Measurements from ENCODE around the gene EEFSEC.
A peak's percentile ranks its signal among the peaks of the same experiment; 100 is the strongest.

Gene EEFSEC

GRCh38 chr3:128432971-128433836, 279.9 kb downstream of the EEFSEC start:
- DNase-seq = peak in 1 of 3 donors; percentile 20

DNA sequence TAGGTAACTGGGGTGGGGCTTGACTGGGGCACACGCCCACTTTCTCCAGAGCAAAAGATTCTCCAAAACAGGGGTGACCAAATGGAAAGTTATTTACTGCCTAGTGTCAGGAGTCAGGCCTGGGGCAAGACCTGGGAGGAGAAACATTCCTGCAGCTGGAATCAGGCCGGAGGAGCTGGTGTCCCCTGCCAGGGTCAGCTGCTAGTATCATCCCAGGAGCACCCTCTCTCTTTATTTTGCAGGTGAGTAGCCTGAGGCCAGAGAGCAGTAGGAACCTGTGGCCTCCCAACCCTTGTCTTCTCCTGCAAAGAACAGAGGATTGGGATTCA, 280.5 kb downstream of the EEFSEC start:
- no peak for DNase-seq

DNA sequence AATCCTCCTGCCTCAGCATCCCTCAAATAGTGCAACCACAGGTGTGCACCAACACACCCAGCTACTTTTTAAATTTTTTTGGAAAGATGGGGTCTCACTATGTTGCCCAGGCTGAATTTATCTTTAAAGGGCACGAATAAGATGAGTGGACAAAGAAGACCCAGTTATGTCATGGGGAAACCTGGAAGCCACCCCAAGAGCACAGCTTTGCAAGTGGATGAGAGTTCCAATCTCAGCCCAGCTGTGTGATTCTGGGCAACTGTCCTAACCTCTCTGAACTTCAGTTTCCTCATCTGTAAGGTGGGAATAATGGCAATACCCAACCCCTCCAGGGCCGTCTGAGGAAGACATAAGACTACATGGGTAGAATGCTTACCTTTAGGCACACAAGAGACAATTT, 281.2 kb downstream of the EEFSEC start:
- no peak for DNase-seq

GRCh38 chr3:128435058-128435457, 281.8 kb downstream of the EEFSEC start:
- no peak for DNase-seq

DNA sequence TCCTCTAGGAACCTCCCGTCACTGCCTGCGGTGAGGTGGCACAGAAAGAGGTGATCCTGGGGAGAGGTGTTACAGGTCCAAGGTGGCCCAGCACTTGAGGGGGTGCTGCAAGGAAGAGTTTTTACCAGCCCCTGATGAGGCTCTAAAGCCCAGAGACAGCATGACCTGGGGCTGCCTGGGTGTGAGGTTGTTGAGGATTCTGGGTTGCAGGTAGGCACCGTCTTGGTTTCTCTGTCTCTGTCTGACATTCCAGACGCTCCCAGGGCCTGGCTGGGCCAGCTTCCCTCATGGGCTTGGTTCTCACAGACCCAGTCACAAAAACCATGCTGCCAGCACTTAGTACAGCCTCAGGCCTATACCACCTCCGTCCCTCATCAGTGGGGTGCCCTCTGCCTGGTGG, 282.3 kb downstream of the EEFSEC start:
- no peak for DNase-seq

GRCh38 chr3:128436214-128436613, 282.9 kb downstream of the EEFSEC start:
- no peak for DNase-seq

DNA sequence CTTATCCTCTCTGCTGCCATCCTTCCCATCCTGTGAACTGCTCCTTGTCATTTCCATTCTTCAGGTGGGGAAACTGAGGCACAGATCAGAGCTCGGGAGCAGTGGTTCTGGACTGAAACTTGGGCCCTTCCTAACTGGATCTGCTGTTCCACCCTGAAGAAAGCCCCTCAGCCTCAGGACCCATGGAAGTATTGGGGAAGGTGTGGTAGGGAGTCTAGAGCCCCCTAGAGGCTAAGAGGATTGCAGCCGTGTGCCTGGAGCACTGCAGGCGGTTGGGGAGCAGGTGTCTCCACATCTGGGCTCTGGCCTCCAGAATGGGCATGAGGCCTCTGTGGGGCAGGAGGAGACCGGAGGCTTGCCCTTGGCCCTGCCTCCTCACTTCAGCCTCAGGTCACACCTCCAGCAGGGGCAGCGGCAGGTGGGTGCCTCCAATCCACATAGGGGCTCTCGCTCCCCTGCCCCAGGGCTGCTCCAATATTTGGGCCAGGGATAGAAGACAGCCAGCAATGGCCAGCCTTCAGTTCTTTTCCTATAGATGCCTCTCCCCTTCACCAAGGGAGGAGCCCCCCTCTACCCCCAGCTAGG, 285.3 kb downstream of the EEFSEC start:
- DNase-seq = no peak

DNA sequence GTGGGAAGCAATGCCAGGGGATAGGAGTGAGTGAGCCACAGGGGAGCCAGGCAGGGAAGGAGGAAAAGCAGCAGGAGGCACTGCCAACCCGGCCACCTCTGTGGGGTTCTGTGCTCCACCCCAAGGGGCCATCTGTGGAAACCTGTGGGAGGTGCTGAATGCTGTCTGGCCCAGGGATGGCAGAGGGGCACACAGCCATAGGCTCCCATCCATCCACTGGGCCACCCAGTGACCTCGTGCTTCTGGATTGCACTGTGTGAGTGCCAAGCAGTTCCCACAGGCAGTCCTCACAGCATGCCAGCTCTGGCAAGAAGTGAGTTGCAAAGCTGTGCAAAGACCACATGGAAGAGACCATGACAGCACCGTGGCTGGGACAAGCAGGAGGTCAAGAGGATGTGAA, 285.9 kb downstream of the EEFSEC start:
- DNase-seq = no peak

GRCh38 chr3:128442070-128442469, 288.8 kb downstream of the EEFSEC start:
- no peak for DNase-seq

- no peak for DNase-seq
Observed at GRCh38 chr3:128442949-128443348, 289.7 kb downstream of the EEFSEC start.

DNA sequence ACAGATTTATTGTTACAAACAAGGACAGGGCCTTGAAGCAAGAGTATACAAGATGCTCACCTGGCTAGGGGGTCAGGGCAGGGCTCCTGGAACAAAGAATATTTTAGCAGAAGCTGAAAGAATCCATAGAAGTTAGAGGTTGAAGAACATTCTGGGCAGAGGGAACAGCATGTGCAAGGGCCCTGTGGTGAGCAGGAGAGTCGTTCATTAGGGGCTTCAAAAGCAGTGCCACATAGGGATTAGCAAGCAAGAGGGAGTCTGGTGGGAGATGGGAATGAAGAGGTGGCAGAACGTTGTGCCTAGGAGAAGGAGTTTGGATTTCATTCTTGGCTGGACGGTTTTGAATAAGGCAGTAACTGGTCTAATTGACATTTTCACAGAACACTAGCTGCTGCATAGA, 290.5 kb downstream of the EEFSEC start:
- DNase-seq = no peak

DNA sequence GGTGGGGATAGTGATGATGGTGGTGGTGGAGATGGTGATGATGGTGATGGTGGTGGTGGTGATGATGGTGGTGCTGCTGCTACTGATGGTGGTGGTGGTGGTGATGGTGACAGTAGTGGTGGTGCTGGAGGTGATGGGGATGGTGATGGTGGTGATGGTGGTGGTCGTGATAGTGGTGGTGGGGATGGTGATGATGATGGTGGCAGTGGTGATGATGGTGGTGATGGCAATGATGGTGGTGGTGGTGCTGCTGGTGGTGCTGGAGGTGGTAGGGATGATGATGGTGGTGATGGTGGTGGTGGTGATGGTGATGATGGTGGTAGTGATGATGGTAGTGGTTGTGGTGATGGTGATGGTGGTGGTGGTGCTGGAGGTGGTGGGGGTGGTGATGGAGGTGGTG, 292.1 kb downstream of the EEFSEC start:
- DNase-seq = no peak

GRCh38 chr3:128446821-128447220, 293.5 kb downstream of the EEFSEC start:
- DNase-seq = peak; percentile 40 to 58 (median 42)

DNA sequence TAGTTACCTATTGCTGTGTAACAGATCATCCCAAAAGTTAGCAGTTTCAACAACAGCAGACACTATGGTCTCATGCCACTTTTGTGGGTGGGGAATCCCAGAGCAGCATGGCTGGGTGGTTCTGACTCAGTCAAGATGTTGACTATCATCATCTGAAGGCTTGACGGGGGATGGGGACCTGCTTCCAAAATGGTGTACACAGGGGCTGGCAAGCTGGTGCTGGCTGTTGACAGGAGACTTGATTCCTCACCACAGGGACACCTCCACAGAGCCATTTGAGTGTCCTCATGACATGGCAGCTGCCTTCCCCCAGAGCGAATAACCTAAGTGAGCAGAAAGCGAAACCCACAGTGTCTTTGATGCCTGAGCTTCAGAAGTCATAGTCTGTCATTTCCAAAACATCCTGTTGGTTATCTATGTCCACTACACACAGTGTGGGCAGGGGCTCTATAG, 294.3 kb downstream of the EEFSEC start:
- peak; percentile 65 to 78 (median 73) for DNase-seq

DNA sequence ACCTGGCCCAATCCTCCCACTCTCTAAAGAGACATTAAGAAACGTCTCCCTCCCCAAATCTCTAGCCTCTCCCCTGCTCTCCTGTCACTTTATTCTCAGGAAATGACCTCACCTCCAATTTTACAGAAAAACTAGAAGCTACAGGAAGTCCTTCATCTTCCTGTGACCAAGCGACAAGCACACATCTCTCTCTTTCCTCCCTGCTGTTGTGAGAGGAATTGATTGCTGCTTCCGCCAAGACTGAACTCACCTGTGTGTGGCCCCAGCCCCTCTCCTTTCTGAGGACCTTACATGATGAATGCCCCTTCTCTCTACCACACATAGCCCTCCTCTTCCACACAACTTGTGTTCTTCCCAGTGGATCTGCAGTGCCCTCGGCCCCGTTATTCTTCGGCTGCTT, 295.2 kb downstream of the EEFSEC start:
- DNase-seq = no peak

- peak in 1 of 3 donors; percentile 13 for DNase-seq
Observed at GRCh38 chr3:128449111-128449638, 295.9 kb downstream of the EEFSEC start.

DNA sequence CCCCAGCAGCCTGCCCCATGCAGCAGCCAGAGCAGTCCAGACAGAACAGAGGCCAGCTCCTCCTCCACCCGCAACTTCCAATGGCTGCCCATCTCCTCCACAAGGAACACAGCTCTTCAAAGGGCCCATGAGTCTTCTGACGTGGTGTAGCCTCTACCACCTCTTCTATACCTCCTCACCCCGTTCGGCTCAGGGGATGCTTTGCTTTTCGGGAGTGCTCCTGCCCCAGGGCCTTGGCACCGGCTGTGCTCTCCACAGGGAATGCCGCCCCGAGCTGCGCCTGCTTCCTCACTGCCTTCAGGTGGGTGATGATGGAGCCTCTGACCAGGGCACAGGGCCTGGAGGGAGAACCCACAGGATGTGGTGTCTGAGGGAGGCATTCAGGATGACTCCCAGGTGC, 298.8 kb downstream of the EEFSEC start:
- no peak for DNase-seq

DNA sequence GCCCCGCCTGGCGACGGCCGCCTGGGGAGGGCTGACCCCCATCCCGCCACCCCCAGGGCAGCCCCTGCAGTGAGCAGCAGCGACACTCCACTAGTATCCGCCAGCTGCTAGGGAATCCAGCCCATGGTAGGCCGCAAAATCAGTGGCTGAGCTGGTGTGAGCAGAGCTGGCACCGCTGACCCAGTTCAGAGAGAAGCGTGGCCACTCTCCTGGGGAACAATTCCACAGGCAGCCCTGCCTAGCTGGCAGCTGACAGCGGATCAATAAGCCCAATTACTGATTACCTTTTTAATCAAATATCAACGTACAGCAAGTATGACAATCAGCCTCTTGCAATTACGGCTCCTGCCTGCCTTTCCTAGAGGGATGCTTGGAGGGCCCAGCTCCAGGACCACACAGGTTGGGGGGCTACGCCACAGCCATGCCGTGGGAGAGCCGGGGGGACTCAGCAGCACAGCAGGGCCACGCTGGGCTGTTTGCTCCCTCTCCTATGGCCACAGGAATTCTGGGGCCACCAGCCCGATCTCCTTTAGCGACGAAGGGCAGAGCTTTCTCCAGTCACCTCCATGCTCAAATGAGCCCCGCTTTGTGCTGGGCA, 299.5 kb downstream of the EEFSEC start:
- DNase-seq = no peak

DNA sequence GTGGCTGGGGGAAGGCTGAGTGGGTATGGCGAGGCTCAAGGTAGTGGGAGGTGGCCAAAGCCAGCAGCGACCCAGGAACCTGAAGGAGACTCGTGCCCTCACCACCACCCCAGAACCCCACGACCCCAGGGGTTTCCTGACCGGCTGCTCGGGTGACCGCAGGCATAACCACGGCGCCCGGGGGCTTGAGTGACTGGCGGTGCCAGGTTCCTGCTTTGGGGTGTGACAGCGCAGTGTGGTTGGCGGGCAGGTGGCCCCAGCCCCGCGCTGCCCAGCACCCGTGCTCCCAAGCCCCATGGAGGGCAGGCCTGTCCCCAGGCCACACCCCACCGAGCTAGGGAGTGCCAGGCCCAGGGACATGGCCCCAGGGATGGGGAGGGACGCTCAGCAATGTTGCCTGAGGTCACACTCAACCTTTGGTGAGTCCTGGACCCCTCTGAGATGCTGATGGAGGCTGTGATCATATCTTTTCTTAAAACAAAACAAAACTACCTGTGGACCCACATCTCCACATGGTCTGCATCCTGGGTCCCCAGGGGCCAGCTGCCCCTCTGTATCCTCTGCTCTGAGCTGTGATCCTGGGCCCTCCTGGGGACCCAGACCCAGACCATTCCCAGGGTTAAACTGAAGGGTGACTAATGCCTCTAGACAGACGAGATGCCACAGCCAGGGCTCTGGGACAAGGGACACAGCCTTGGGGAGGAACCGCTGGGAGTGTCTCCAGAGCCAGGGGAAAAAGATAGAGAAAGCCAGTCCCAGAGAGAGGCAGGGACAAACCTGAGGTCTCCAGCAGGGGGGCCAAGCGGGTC, 300.4 kb downstream of the EEFSEC start:
- no peak for DNase-seq

GRCh38 chr3:128454310-128454618, 301.0 kb downstream of the EEFSEC start:
- no peak for DNase-seq

DNA sequence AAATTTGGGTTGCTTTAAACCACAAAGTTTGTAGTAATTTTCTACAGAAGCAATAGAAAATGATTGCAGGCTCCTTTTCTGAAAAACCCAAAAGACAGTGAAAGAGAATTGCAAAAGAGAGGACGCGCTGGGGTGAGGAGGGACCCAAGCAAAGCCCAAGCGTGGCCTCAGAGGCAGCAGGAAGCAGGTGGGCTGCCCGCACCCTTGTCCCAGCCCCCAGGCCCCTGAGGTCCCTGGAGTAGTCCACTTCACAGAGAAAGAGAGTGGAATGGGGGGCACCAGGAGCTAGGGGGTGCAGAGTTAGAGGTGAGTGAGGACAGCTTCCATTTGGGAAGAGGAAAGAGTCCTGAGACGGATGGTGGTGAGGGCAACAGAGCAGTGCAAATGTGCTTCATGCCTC, 301.8 kb downstream of the EEFSEC start:
- DNase-seq = no peak

DNA sequence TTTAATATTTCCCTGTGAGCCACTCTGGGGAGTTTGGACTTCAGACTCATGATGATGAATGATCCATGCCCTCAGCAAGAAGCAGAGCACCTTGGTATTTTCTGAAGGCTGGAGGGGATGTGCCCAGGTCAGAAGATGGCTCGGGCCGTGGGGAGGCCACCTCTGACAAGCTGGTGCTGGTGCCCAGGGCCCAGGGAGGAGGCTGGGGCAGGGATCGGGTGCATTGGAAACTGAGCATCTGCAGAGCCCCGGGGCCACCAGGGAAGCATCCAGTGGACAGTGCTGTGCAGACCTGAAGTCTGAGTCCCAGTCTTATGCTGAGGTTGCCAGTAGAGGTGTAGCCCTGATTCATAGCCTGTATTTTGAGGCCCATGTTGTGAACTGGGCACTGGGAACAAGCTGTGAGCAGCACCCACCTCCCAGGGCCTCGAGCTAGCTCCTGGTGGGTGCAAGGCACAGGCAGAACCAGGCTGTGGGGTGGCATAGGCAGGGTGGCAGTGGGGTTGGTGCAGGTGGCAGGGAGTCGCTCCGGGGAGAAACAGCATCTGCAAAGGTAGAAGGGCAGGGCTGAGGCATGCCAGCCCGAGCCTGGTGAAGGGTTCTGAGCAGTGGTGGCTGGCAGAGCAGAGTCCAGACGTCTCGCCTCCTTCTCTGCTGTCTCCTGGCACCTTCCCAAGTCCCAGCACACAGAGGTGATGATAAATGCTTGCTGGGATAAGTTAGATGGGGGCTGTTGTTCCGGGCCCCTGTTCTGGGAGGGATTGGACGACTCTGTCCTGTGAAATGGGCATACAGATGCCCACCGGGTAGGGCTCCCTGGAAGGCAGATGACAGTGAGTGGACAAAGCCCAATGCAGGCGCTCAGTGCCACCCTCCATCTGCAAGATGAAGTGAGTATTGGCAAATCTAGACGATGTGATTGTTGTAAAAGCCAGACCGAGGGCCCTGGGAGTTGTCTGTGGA, 302.8 kb downstream of the EEFSEC start:
- no peak for DNase-seq
